A673 (cell line): ENCODE data around the gene RFT1. TPM values are rescaled to one million over a fixed set of nuclear protein-coding genes. Genes with fewer than 3 reads are reported as not detected.

Experiments used
- BruUV-seq: library from RNA; stranded (reverse); fragments of 400-500 nt; replicated peaks from 2 replicates; lab custom pipeline; 2021; lab: Mats Ljungman, UMichigan
- CTCF ChIA-PET: fragments of 300-600 bp; sonication (Branson Sonifier 250); formaldehyde crosslinking; loops from one replicate; lab custom pipeline; 2022; ENCODE audit warnings: antibody characterized with exemption; lab: Charles Lee
- POLR2A ChIA-PET: fragments of 300-600 bp; sonication (Branson Sonifier 250); formaldehyde crosslinking; loops from one replicate; lab custom pipeline; 2022; ENCODE audit warnings: antibody characterized with exemption; ENCODE audit not compliant: low non-redundant PET; lab: Charles Lee
- DNase-seq: peaks from one replicate; pipeline ENCODE4 v3.0.0-alpha.2; 2015; ENCODE audit warnings: low spot score
- H3K27ac ChIP-seq: fragments of 200-600 bp; sonication (generic); 2 replicates; pipeline ENCODE4 v1.5.1; 2016; ENCODE audit warnings: mixed run types, low read depth, mild to moderate bottlenecking, mixed read lengths, antibody characterized with exemption, low read length; ENCODE audit not compliant: poor library complexity, severe bottlenecking
- H3K27me3 ChIP-seq: fragments of 200-600 bp; sonication (generic); replicated peaks from 2 replicates; pipeline ENCODE4 v1.6.1; 2017; ENCODE audit warnings: mixed run types, low read depth, mild to moderate bottlenecking, mixed read lengths, antibody characterized with exemption, low read length; ENCODE audit not compliant: insufficient read depth, poor library complexity
- H3K36me3 ChIP-seq: fragments of 200-600 bp; sonication (generic); 2 replicates; pipeline ENCODE4 v1.6.1; 2016; ENCODE audit warnings: mixed run types, mild to moderate bottlenecking, mixed read lengths, antibody characterized with exemption, low read length; ENCODE audit not compliant: insufficient read depth, poor library complexity, severe bottlenecking
- H3K4me1 ChIP-seq: fragments of 200-600 bp; sonication (generic); 2 replicates; pipeline ENCODE4 v1.6.1; 2017; ENCODE audit warnings: mixed run types, mild to moderate bottlenecking, mixed read lengths, antibody characterized with exemption, low read length; ENCODE audit not compliant: insufficient read depth, poor library complexity, severe bottlenecking
- H3K4me3 ChIP-seq: fragments of 200-600 bp; sonication (generic); 2 replicates; pipeline ENCODE4 v1.5.1; 2016; ENCODE audit warnings: low read depth, mixed run types, mild to moderate bottlenecking, mixed read lengths, low read length; ENCODE audit not compliant: poor library complexity, severe bottlenecking
- H3K9me3 ChIP-seq: fragments of 200-600 bp; sonication (generic); 2 replicates; pipeline ENCODE4 v1.6.1; 2016; ENCODE audit warnings: mixed run types, low read depth, mild to moderate bottlenecking, mixed read lengths, antibody characterized with exemption, low read length; ENCODE audit not compliant: poor library complexity, severe bottlenecking
- EZH2 ChIP-seq: fragments of 200-600 bp; sonication (generic); IDR thresholded peaks from 2 replicates; pipeline ENCODE4 v1.6.1; 2017; ENCODE audit warnings: borderline replicate concordance, low read depth, mild to moderate bottlenecking, mixed read lengths, antibody characterized with exemption, low read length; ENCODE audit not compliant: poor library complexity, severe bottlenecking
- intact Hi-C: fragments of 100-400 bp; cut with micrococcal nuclease; formaldehyde crosslinking; loops from one replicate; pipeline ENCODE4 v1.10.0; 2022; ENCODE audit not compliant: unreplicated experiment
- total RNA-seq: library from RNA; stranded (reverse); gene quantifications from 2 replicates; pipeline ENCODE4 v1.2.3, GENCODE V29; 2021
- TF ChIP-seq, protein P1 (sequence below): fragments of 300-800, 200-600 bp; sonication (generic); conservative IDR thresholded peaks from 2 replicates; pipeline ENCODE4 v1.5.1; 2017; ENCODE audit warnings: low read depth, mild to moderate bottlenecking, antibody characterized with exemption, low read length, moderate library complexity, mixed read lengths

The RFT1 gene
- total RNA-seq, 1 experiment from 2014 or later = 16.7 TPM

DNA sequence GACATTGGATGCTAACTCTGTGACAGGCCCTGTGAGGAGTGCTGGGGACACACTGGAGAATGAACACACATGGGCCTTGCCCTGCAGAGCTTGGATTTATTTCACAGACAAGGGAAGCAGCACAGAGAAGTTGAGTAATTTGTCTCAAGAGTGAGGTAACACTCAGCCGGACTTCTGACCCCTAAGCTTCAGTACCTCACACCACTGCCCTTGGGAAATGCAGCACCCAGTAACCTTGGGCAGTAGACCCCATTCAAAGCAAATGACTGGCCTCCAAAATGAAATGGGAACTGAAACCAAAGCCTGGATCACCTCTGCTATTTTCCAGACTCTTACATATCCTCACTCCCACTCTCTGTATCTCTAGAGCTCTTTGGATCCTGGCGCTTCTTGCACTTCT is 37.3 kb downstream of the RFT1 start:
- DNase-seq = no peak
- Histone ChIP-seq H3K9me3 (no peaks in the 10 kb centered on the region), H3K36me3 (no peaks in the 10 kb centered on the region), H3K27me3 (no peaks in the 10 kb centered on the region), H3K27ac (no peak overlapping the region), H3K4me1 (no peaks in the 10 kb centered on the region), H3K4me3 (no peak overlapping the region)
- POLR2A ChIA-PET = no interaction called here
- CTCF ChIA-PET = no interaction called here
- intact Hi-C loops = no loop called here
- no TSS peak for BruUV-seq
- TF ChIP-seq EZH2 = no peak
- TF ChIP-seq, protein P1, sequence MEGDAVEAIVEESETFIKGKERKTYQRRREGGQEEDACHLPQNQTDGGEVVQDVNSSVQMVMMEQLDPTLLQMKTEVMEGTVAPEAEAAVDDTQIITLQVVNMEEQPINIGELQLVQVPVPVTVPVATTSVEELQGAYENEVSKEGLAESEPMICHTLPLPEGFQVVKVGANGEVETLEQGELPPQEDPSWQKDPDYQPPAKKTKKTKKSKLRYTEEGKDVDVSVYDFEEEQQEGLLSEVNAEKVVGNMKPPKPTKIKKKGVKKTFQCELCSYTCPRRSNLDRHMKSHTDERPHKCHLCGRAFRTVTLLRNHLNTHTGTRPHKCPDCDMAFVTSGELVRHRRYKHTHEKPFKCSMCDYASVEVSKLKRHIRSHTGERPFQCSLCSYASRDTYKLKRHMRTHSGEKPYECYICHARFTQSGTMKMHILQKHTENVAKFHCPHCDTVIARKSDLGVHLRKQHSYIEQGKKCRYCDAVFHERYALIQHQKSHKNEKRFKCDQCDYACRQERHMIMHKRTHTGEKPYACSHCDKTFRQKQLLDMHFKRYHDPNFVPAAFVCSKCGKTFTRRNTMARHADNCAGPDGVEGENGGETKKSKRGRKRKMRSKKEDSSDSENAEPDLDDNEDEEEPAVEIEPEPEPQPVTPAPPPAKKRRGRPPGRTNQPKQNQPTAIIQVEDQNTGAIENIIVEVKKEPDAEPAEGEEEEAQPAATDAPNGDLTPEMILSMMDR = no peak

DNA sequence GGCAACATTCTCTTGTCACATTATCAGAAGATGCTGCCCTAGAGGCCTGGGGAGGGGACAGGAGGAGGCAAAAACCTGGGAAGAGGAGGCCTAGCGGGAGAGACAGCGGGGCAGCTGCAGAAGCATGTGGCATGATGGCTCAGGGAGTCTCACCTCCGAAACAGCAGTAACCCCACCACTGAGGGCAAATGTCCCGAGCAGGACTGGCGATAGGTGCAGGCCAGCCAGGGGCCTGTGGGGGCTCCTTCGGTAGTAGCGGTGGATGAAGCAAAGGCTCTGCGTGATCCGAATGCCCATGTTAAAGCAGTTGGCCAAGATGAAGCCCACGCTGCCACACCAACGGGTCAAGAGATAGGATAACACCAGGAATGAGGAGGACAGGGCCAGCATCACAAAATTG is 38.0 kb downstream of the RFT1 start:
- no peaks in the 10 kb centered on the region for H3K4me1 ChIP-seq
- ChIA-PET CTCF (no interaction called here), POLR2A (no interaction called here)
- H3K4me3 ChIP-seq = no peak overlapping the region
- intact Hi-C loops = no loop called here
- H3K27ac ChIP-seq = no peak overlapping the region
- BruUV-seq = no TSS peak
- H3K27me3 ChIP-seq = no peaks in the 10 kb centered on the region
- no peaks in the 10 kb centered on the region for H3K36me3 ChIP-seq
- TF ChIP-seq EZH2 = no peak
- TF ChIP-seq, protein P1 = no peak
- H3K9me3 ChIP-seq = no peaks in the 10 kb centered on the region
- no peak for DNase-seq

DNA sequence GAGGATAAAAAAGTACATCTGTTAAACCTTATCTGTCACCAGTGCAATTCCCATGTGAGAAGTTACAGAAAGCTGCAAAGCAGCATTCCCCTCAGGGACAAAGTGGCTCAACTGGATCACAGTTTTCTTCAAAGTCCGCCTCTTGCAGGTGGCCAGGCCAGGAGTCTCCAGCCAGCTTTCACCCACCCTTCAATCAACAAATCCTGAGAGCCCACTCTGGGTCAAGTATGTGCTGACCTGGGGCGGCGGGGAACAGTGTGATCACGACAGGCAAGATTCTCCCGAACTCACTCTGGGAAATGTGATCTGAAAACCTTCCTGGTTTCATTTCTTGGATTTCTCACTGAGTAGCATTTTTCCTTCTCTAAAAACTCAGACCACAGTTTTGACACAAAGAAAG is 39.2 kb downstream of the RFT1 start:
- Histone ChIP-seq H3K4me1 (no peaks in the 10 kb centered on the region), H3K4me3 (no peak overlapping the region), H3K27ac (no peak overlapping the region), H3K27me3 (no peaks in the 10 kb centered on the region), H3K9me3 (no peaks in the 10 kb centered on the region), H3K36me3 (no peaks in the 10 kb centered on the region)
- TF ChIP-seq EZH2 = no peak
- TF ChIP-seq, protein P1 = no peak
- no peak for DNase-seq
- no TSS peak for BruUV-seq
- intact Hi-C loops = no loop called here
- ChIA-PET POLR2A (no interaction called here), CTCF (no interaction called here)
